Measurements from ENCODE around the gene C3orf20. TPM values are rescaled to one million over a fixed set of nuclear protein-coding genes. Genes with fewer than 3 reads are reported as not detected.

Gene C3orf20
- total and polyA plus RNA-seq, 7 experiments from 2014 or later = 0.05 to 0.81 (median 0.29) TPM; not detected in 1

- Mint-ChIP-seq H3K4me1 (peaks cover 0 to 3% (median 0%) of the 10 kb centered on the region in 7 donors), H3K27me3 (peaks cover 0 to 14% (median 0%) of the 10 kb centered on the region in 5 donors), H3K4me3 (no peak overlapping the region), H3K27ac (no peak overlapping the region), H3K36me3 (peaks cover 0 to 19% (median 9%) of the 10 kb centered on the region in 5 donors), H3K9me3 (peaks cover 0 to 8% (median 2%) of the 10 kb centered on the region in 11 donors)
- DNase-seq (no peak), ATAC-seq (no peak)
- intact Hi-C loops (cut with micrococcal nuclease) = no loop called here
- ChIA-PET POLR2A (no interaction called here), CTCF (no interaction called here)
- no peak overlapping the region for H3K4me3 ChIP-seq (ENCODE audit: low read length)
- no peaks in the 10 kb centered on the region for H3K4me1 ChIP-seq (ENCODE audit: control insufficient read depth in 2 of 2, insufficient read depth in 2 of 2, low read length in 2 of 2)
- no peaks in the 10 kb centered on the region for H3K36me3 ChIP-seq (ENCODE audit: control insufficient read depth in 2 of 3, insufficient read depth in 3 of 3, low read length in 3 of 3)
- H3K9me3 ChIP-seq (ENCODE audit: control insufficient read depth in 2 of 3, low read length in 3 of 3) = peaks cover 0 to 1% (median 0%) of the 10 kb centered on the region in 3 experiments
- no peaks in the 10 kb centered on the region for H3K27me3 ChIP-seq (ENCODE audit: control insufficient read depth in 2 of 2, insufficient read depth in 2 of 2, low read length in 2 of 2)
- H3K27ac ChIP-seq (ENCODE audit: low read depth, low read length) = no peak overlapping the region
Observed at GRCh38 chr3:14685179-14685578, 10.2 kb downstream of the C3orf20 start.

GRCh38 chr3:14687360-14687759, 12.4 kb downstream of the C3orf20 start:
- Mint-ChIP-seq H3K27me3 (peaks cover 0 to 20% (median 0%) of the 10 kb centered on the region in 5 donors), H3K36me3 (peaks cover 0 to 20% (median under 1%) of the 10 kb centered on the region in 5 donors), H3K4me3 (no peak overlapping the region), H3K4me1 (peaks cover 0 to 3% (median 0%) of the 10 kb centered on the region in 7 donors), H3K27ac (no peak overlapping the region), H3K9me3 (no peaks in the 10 kb centered on the region)
- CTCF ChIA-PET = no interaction called here
- no peak for ATAC-seq
- DNase-seq = no peak
- intact Hi-C loops (cut with micrococcal nuclease) = no loop called here
- Histone ChIP-seq H3K27me3 (ENCODE audit: control insufficient read depth in 2 of 2, insufficient read depth in 2 of 2, low read length in 2 of 2) (no peaks in the 10 kb centered on the region), H3K27ac (ENCODE audit: low read depth, low read length) (no peak overlapping the region), H3K36me3 (ENCODE audit: control insufficient read depth in 2 of 3, insufficient read depth in 3 of 3, low read length in 3 of 3) (no peaks in the 10 kb centered on the region), H3K4me1 (ENCODE audit: control insufficient read depth in 2 of 2, insufficient read depth in 2 of 2, low read length in 2 of 2) (no peaks in the 10 kb centered on the region), H3K4me3 (ENCODE audit: low read length) (no peak overlapping the region), H3K9me3 (ENCODE audit: control insufficient read depth in 2 of 3, low read length in 3 of 3) (no peaks in the 10 kb centered on the region)
- POLR2A ChIA-PET = no interaction called here

GRCh38 chr3:14688525-14688924, 13.6 kb downstream of the C3orf20 start:
- Mint-ChIP-seq H3K27ac (no peak overlapping the region), H3K36me3 (peaks cover 0 to 21% (median 0%) of the 10 kb centered on the region in 5 donors), H3K9me3 (peaks cover 0 to 5% (median 0%) of the 10 kb centered on the region in 11 donors), H3K4me1 (peaks cover 0 to 3% (median 0%) of the 10 kb centered on the region in 7 donors), H3K27me3 (peaks cover 0 to 20% (median 0%) of the 10 kb centered on the region in 5 donors), H3K4me3 (no peak overlapping the region)
- CTCF ChIA-PET = no interaction called here
- no peak for DNase-seq
- intact Hi-C loops (cut with micrococcal nuclease) = no loop called here
- Histone ChIP-seq H3K27me3 (ENCODE audit: control insufficient read depth in 2 of 2, insufficient read depth in 2 of 2, low read length in 2 of 2) (no peaks in the 10 kb centered on the region), H3K36me3 (ENCODE audit: control insufficient read depth in 2 of 3, insufficient read depth in 3 of 3, low read length in 3 of 3) (no peaks in the 10 kb centered on the region), H3K27ac (ENCODE audit: low read depth, low read length) (no peak overlapping the region), H3K4me3 (ENCODE audit: low read length) (no peak overlapping the region), H3K9me3 (ENCODE audit: control insufficient read depth in 2 of 3, low read length in 3 of 3) (no peaks in the 10 kb centered on the region), H3K4me1 (ENCODE audit: control insufficient read depth in 2 of 2, insufficient read depth in 2 of 2, low read length in 2 of 2) (no peaks in the 10 kb centered on the region)
- POLR2A ChIA-PET = no interaction called here
- ATAC-seq = no peak

GRCh38 chr3:14689247-14689980, 14.5 kb downstream of the C3orf20 start:
- peaks cover 0 to 5% (median 0%) of the 10 kb centered on the region in 11 donors for H3K9me3 Mint-ChIP-seq
- ChIA-PET CTCF (no interaction called here), POLR2A (no interaction called here)
- H3K36me3 ChIP-seq (ENCODE audit: control insufficient read depth in 2 of 3, insufficient read depth in 3 of 3, low read length in 3 of 3) = no peaks in the 10 kb centered on the region
- peaks cover 0 to 3% (median 0%) of the 10 kb centered on the region in 7 donors for H3K4me1 Mint-ChIP-seq
- peaks cover 0 to 25% (median 0%) of the 10 kb centered on the region in 5 donors for H3K36me3 Mint-ChIP-seq
- intact Hi-C loops (cut with micrococcal nuclease) = no loop called here
- H3K27me3 ChIP-seq (ENCODE audit: control insufficient read depth in 2 of 2, insufficient read depth in 2 of 2, low read length in 2 of 2) = no peaks in the 10 kb centered on the region
- no peak overlapping the region for H3K27ac ChIP-seq (ENCODE audit: low read depth, low read length)
- H3K9me3 ChIP-seq (ENCODE audit: control insufficient read depth in 2 of 3, low read length in 3 of 3) = no peaks in the 10 kb centered on the region
- peaks cover 0 to 20% (median under 1%) of the 10 kb centered on the region in 5 donors for H3K27me3 Mint-ChIP-seq
- DNase-seq (no peak), ATAC-seq (no peak)
- H3K4me3 ChIP-seq (ENCODE audit: low read length) = no peak overlapping the region
- no peak overlapping the region for H3K27ac Mint-ChIP-seq
- no peaks in the 10 kb centered on the region for H3K4me1 ChIP-seq (ENCODE audit: control insufficient read depth in 2 of 2, insufficient read depth in 2 of 2, low read length in 2 of 2)
- H3K4me3 Mint-ChIP-seq = no peak overlapping the region

GRCh38 chr3:14691239-14691638, 16.3 kb downstream of the C3orf20 start:
- H3K9me3 Mint-ChIP-seq = peaks cover 0 to 5% (median 0%) of the 10 kb centered on the region in 11 donors
- Histone ChIP-seq H3K36me3 (ENCODE audit: control insufficient read depth in 2 of 3, insufficient read depth in 3 of 3, low read length in 3 of 3) (no peaks in the 10 kb centered on the region), H3K4me3 (ENCODE audit: low read length) (no peak overlapping the region), H3K27me3 (ENCODE audit: control insufficient read depth in 2 of 2, insufficient read depth in 2 of 2, low read length in 2 of 2) (no peaks in the 10 kb centered on the region), H3K4me1 (ENCODE audit: control insufficient read depth in 2 of 2, insufficient read depth in 2 of 2, low read length in 2 of 2) (no peaks in the 10 kb centered on the region), H3K27ac (ENCODE audit: low read depth, low read length) (no peak overlapping the region), H3K9me3 (ENCODE audit: control insufficient read depth in 2 of 3, low read length in 3 of 3) (no peaks in the 10 kb centered on the region)
- ChIA-PET CTCF (no interaction called here), POLR2A (interaction anchor here (0.5 kb wide), 1 partner anchor 44 kb away, joined by 3 read pairs; no protein-coding TSS in a partner anchor)
- ATAC-seq = peak; percentile 38
- DNase-seq = no peak
- peaks cover 0 to 20% (median 3%) of the 10 kb centered on the region in 5 donors for H3K27me3 Mint-ChIP-seq
- peaks cover 0 to 3% (median 0%) of the 10 kb centered on the region in 7 donors for H3K4me1 Mint-ChIP-seq
- intact Hi-C loops (cut with micrococcal nuclease) = no loop called here
- no peak overlapping the region for H3K27ac Mint-ChIP-seq
- peaks cover 0 to 21% (median 0%) of the 10 kb centered on the region in 5 donors for H3K36me3 Mint-ChIP-seq
- no peak overlapping the region for H3K4me3 Mint-ChIP-seq

GRCh38 chr3:14691719-14692118, 16.8 kb downstream of the C3orf20 start:
- Histone ChIP-seq H3K27me3 (ENCODE audit: control insufficient read depth in 2 of 2, insufficient read depth in 2 of 2, low read length in 2 of 2) (no peaks in the 10 kb centered on the region), H3K36me3 (ENCODE audit: control insufficient read depth in 2 of 3, insufficient read depth in 3 of 3, low read length in 3 of 3) (no peaks in the 10 kb centered on the region), H3K27ac (ENCODE audit: low read depth, low read length) (no peak overlapping the region), H3K9me3 (ENCODE audit: control insufficient read depth in 2 of 3, low read length in 3 of 3) (no peaks in the 10 kb centered on the region), H3K4me1 (ENCODE audit: control insufficient read depth in 2 of 2, insufficient read depth in 2 of 2, low read length in 2 of 2) (no peaks in the 10 kb centered on the region), H3K4me3 (ENCODE audit: low read length) (no peak overlapping the region)
- peaks cover 0 to 21% (median 0%) of the 10 kb centered on the region in 5 donors for H3K36me3 Mint-ChIP-seq
- H3K4me3 Mint-ChIP-seq = no peak overlapping the region
- CTCF ChIA-PET = no interaction called here
- DNase-seq (no peak), ATAC-seq (no peak)
- intact Hi-C loops (cut with micrococcal nuclease) = no loop called here
- peaks cover 0 to 5% (median 0%) of the 10 kb centered on the region in 11 donors for H3K9me3 Mint-ChIP-seq
- no peak overlapping the region for H3K27ac Mint-ChIP-seq
- POLR2A ChIA-PET = interaction anchor here (0.5 kb wide), 1 partner anchor 45 kb away, joined by 3 read pairs; no protein-coding TSS in a partner anchor
- H3K27me3 Mint-ChIP-seq = peaks cover 0 to 20% (median 3%) of the 10 kb centered on the region in 5 donors
- H3K4me1 Mint-ChIP-seq = peaks cover 0 to 3% (median 0%) of the 10 kb centered on the region in 7 donors

Measured in naive thymus-derived CD4-positive, alpha-beta T cell (primary cell).